ENCODE measurements around the gene AKT1S1.

DNA sequence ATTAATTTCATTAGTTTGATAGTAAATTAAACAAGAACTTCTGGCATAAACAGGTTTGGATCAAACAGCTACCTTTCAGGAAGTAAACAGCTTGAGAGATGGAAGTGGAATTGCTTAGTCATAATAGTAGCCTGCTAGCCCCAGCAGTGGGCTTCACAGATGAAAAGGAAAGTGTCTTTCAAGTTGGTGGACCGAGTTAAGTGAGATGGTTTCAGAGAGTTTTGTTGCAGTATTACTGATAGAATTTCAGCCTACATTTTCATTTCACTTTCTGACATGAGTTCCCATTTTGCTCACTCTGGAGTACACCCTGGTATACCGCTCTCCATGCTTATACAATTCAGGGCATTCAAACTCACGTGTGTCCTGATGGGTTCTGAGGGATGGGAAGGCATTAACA, 28.2 kb downstream of the AKT1S1 start:
- TF ChIP-seq POLR2AphosphoS5 (IDR thresholded peaks at IDR 0.05), result no peak
- TF ChIP-seq, protein P1, sequence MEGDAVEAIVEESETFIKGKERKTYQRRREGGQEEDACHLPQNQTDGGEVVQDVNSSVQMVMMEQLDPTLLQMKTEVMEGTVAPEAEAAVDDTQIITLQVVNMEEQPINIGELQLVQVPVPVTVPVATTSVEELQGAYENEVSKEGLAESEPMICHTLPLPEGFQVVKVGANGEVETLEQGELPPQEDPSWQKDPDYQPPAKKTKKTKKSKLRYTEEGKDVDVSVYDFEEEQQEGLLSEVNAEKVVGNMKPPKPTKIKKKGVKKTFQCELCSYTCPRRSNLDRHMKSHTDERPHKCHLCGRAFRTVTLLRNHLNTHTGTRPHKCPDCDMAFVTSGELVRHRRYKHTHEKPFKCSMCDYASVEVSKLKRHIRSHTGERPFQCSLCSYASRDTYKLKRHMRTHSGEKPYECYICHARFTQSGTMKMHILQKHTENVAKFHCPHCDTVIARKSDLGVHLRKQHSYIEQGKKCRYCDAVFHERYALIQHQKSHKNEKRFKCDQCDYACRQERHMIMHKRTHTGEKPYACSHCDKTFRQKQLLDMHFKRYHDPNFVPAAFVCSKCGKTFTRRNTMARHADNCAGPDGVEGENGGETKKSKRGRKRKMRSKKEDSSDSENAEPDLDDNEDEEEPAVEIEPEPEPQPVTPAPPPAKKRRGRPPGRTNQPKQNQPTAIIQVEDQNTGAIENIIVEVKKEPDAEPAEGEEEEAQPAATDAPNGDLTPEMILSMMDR (IDR thresholded peaks at IDR 0.05), result no peak
